ENCODE results near the gene SAFB2. TPM values are rescaled to one million over a fixed set of nuclear protein-coding genes. Genes with fewer than 3 reads are reported as not detected.

The SAFB2 gene
- total RNA-seq, 1 experiment from 2014 or later = 76.1 TPM

DNA sequence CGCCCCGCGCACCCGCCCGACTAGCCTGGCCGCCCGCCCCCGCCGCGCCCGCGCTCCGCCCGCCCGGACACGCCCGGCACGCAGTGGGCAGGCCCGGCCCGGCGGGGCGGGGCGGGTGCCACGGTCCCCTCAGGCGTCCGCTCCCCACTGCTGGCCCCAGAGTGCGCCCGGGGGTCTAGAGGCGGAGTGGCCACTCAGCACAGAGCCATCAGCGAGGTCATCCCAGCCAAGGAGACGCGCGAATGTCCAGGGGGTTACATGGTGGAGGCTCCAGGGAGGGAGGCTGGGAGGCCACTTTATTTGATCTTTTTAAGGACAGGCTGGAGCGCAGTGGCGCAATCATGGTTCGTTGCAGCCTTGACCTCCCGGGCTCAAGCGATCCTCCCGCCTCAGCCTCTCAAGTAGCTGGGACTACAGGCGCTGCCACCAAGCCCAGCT is 54.6 kb downstream of the SAFB2 start:
- peaks cover 35% of the 10 kb centered on the region for H3K27me3 Mint-ChIP-seq (ENCODE audit: low read depth)
- H3K4ac ChIP-seq (ENCODE audit: low read depth, low read length) = no peak overlapping the region
- H3K4me2 ChIP-seq (ENCODE audit: insufficient read depth, insufficient read length, low read length) = peak overlapping the region; percentile 32
- no peak overlapping the region for H4K91ac ChIP-seq (ENCODE audit: insufficient read length, low read depth, low read length)
- no peak overlapping the region for H3T11ph ChIP-seq (ENCODE audit: low read length)
- H2BK12ac ChIP-seq (ENCODE audit: insufficient read length, low read depth, low read length) = no peak overlapping the region
- no peaks in the 10 kb centered on the region; the same call in 1 of the 2 replicates for H3K4me1 ChIP-seq (ENCODE audit: insufficient read depth, low read length)
- no peak overlapping the region for H3K27ac Mint-ChIP-seq
- no peak overlapping the region for H2BK120ac ChIP-seq (ENCODE audit: low read depth, low read length, poor library complexity, severe bottlenecking)
- no peak overlapping the region for H4K5ac ChIP-seq (ENCODE audit: insufficient read length, low read depth, low read length)
- H2AFZ ChIP-seq (ENCODE audit: low read length) = no peak overlapping the region
- no peaks in the 10 kb centered on the region for H3K36me3 Mint-ChIP-seq (ENCODE audit: insufficient read depth in 1 of 3, low read depth in 3 of 3)
- H2BK20ac ChIP-seq (ENCODE audit: low read depth, low read length, poor library complexity, severe bottlenecking) = no peak overlapping the region
- H3K56ac ChIP-seq (ENCODE audit: insufficient read length, low read depth, low read length) = no peak overlapping the region
- no peak overlapping the region for H3K27ac ChIP-seq (ENCODE audit: insufficient read length, low read depth, low read length)
- no peaks in the 10 kb centered on the region for H3K4me1 Mint-ChIP-seq
- H3K14ac ChIP-seq (ENCODE audit: insufficient read depth, low read length) = no peak overlapping the region; the same call in 1 of the 2 replicates
- H3K4me3 Mint-ChIP-seq = peak overlapping the region; percentile 49 to 75
- WGBS (ENCODE audit: extremely low coverage, insufficient read length, low lambda C conversion rate) = no CpG with 5 or more reads among the region's 40 CpGs
- H3K23me2 ChIP-seq (ENCODE audit: insufficient read length, low read depth, low read length, poor library complexity, severe bottlenecking) = no peaks in the 10 kb centered on the region
- no peaks in the 10 kb centered on the region for H3K9me3 ChIP-seq (ENCODE audit: control insufficient read depth, low read depth, low read length)
- peak overlapping the region; percentile 42 for H3K18ac ChIP-seq (ENCODE audit: insufficient read length, low read depth, low read length)
- H2BK15ac ChIP-seq (ENCODE audit: low read depth, low read length) = no peak overlapping the region
- H4K8ac ChIP-seq (replicated peaks; ENCODE audit: insufficient read length, low read depth, low read length) = no peak overlapping the region
- H3K27me3 ChIP-seq (ENCODE audit: insufficient read depth, low read length) = peaks cover 15% of the 10 kb centered on the region; the same call in 1 of the 2 replicates
- H3K79me2 ChIP-seq (ENCODE audit: insufficient read depth, low read length) = no peaks in the 10 kb centered on the region
- H3K9me3 Mint-ChIP-seq = peaks cover 3 to 5% of the 10 kb centered on the region in 2 experiments; a peak in 3 of 5 replicates
- DNase-seq = no peak
- no peaks in the 10 kb centered on the region for H4K20me1 ChIP-seq (ENCODE audit: control insufficient read depth, insufficient read depth, insufficient read length)
- no peak overlapping the region for H3K9ac ChIP-seq (ENCODE audit: extremely low read depth, insufficient read length, low read length)
- H3K79me1 ChIP-seq (ENCODE audit: insufficient read depth, low read depth, low read length, poor library complexity, severe bottlenecking) = no peaks in the 10 kb centered on the region
- TF ChIP-seq, protein P1, sequence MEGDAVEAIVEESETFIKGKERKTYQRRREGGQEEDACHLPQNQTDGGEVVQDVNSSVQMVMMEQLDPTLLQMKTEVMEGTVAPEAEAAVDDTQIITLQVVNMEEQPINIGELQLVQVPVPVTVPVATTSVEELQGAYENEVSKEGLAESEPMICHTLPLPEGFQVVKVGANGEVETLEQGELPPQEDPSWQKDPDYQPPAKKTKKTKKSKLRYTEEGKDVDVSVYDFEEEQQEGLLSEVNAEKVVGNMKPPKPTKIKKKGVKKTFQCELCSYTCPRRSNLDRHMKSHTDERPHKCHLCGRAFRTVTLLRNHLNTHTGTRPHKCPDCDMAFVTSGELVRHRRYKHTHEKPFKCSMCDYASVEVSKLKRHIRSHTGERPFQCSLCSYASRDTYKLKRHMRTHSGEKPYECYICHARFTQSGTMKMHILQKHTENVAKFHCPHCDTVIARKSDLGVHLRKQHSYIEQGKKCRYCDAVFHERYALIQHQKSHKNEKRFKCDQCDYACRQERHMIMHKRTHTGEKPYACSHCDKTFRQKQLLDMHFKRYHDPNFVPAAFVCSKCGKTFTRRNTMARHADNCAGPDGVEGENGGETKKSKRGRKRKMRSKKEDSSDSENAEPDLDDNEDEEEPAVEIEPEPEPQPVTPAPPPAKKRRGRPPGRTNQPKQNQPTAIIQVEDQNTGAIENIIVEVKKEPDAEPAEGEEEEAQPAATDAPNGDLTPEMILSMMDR (conservative IDR thresholded peaks at IDR 0.05) = no peak
- H2BK5ac ChIP-seq (ENCODE audit: insufficient read length, low read length) = no peak overlapping the region
- no peak overlapping the region for H2AK5ac ChIP-seq (ENCODE audit: insufficient read length, low read length)
- no peak overlapping the region for H3K23ac ChIP-seq (ENCODE audit: insufficient read length, low read depth, low read length)
